ENCODE measurements around the gene KCNE3. TPM values are rescaled to one million over a fixed set of nuclear protein-coding genes. Genes with fewer than 3 reads are reported as not detected.
A peak's percentile ranks its signal among the peaks of the same experiment; 100 is the strongest.

KCNE3 gene
- total RNA-seq, 1 donor from 2014 or later, result 0.59 TPM

DNA sequence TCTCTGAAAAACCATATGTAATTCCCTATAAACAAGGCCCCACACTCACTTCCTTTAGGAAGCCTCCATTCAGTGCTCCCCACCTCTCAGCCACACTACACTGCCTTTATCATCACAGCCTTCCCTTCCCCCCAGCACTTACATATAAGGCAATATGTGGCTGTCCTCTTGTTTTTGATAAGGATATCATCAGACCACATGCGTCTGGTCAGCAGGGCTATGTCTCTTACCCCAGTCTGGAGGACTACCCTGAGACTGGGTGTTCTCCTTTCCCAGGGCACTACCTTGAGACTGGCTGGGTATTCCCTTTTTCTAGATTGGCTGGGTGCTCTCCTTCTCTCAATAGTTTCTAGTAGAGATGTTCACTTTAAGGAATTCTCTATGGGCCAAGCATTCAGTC, 7.8 kb downstream of the KCNE3 start:
- Histone ChIP-seq H3K4me3 (ENCODE audit: insufficient read depth, low read depth, low read length) (no peak overlapping the region), H3K9me3 (ENCODE audit: insufficient read depth, low read depth, low read length) (no peaks in the 10 kb centered on the region), H3K4me2 (ENCODE audit: low read length) (no peak overlapping the region), H4K20me1 (ENCODE audit: insufficient read depth, low read length) (no peaks in the 10 kb centered on the region), H3K9ac (ENCODE audit: low read length) (no peak overlapping the region), H3K36me3 (ENCODE audit: insufficient read depth, low read length) (no peaks in the 10 kb centered on the region), H3K4me1 (ENCODE audit: insufficient read depth, low read length) (no peaks in the 10 kb centered on the region), H3K27me3 (ENCODE audit: insufficient read depth, low read length) (no peaks in the 10 kb centered on the region), H3K27ac (ENCODE audit: low read depth, low read length) (no peak overlapping the region), H3K79me2 (ENCODE audit: insufficient read depth, low read length) (no peaks in the 10 kb centered on the region), H2AFZ (ENCODE audit: low read depth, low read length) (no peak overlapping the region)
- no peaks in the 10 kb centered on the region for H3K4me1 Mint-ChIP-seq (ENCODE audit: low read depth, unreplicated experiment)
- H3K4me3 Mint-ChIP-seq (ENCODE audit: unreplicated experiment), result no peak overlapping the region
- TF ChIP-seq EZH2 (IDR thresholded peaks at IDR 0.05; ENCODE audit: insufficient read depth, low read length), result no peak
- no peak overlapping the region for H3K27ac Mint-ChIP-seq (ENCODE audit: unreplicated experiment)
- peaks cover 20% of the 10 kb centered on the region for H3K27me3 Mint-ChIP-seq (ENCODE audit: low read depth, unreplicated experiment)
- FAIRE-seq (no peak), DNase-seq (ENCODE audit: low read depth) (no peak)
- peaks cover 1% of the 10 kb centered on the region for H3K36me3 Mint-ChIP-seq (ENCODE audit: low read depth, unreplicated experiment)
- peaks cover 3% of the 10 kb centered on the region for H3K9me3 Mint-ChIP-seq (ENCODE audit: unreplicated experiment)

GRCh38 chr11:74457356-74457755, 10.0 kb downstream of the KCNE3 start:
- peaks cover 1% of the 10 kb centered on the region for H3K36me3 Mint-ChIP-seq (ENCODE audit: low read depth, unreplicated experiment)
- no peak for DNase-seq (ENCODE audit: low read depth)
- no peak for FAIRE-seq
- no peak overlapping the region for H3K4me2 ChIP-seq (ENCODE audit: low read length)
- peaks cover 3% of the 10 kb centered on the region for H3K9me3 Mint-ChIP-seq (ENCODE audit: unreplicated experiment)
- H3K4me1 ChIP-seq (ENCODE audit: insufficient read depth, low read length), result no peaks in the 10 kb centered on the region
- TF ChIP-seq, protein P1, sequence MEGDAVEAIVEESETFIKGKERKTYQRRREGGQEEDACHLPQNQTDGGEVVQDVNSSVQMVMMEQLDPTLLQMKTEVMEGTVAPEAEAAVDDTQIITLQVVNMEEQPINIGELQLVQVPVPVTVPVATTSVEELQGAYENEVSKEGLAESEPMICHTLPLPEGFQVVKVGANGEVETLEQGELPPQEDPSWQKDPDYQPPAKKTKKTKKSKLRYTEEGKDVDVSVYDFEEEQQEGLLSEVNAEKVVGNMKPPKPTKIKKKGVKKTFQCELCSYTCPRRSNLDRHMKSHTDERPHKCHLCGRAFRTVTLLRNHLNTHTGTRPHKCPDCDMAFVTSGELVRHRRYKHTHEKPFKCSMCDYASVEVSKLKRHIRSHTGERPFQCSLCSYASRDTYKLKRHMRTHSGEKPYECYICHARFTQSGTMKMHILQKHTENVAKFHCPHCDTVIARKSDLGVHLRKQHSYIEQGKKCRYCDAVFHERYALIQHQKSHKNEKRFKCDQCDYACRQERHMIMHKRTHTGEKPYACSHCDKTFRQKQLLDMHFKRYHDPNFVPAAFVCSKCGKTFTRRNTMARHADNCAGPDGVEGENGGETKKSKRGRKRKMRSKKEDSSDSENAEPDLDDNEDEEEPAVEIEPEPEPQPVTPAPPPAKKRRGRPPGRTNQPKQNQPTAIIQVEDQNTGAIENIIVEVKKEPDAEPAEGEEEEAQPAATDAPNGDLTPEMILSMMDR (IDR thresholded peaks at IDR 0.05; ENCODE audit: insufficient read depth, low read depth, low read length), result no peak
- no peak for TF ChIP-seq EZH2 (IDR thresholded peaks at IDR 0.05; ENCODE audit: insufficient read depth, low read length)
- H3K4me1 Mint-ChIP-seq (ENCODE audit: low read depth, unreplicated experiment), result no peaks in the 10 kb centered on the region
- no peak overlapping the region for H3K4me3 ChIP-seq (ENCODE audit: insufficient read depth, low read depth, low read length)
- no peak overlapping the region for H3K27ac ChIP-seq (ENCODE audit: low read depth, low read length)
- H3K9ac ChIP-seq (ENCODE audit: low read length), result no peak overlapping the region
- no peak overlapping the region for H3K27ac Mint-ChIP-seq (ENCODE audit: unreplicated experiment)
- no peak overlapping the region for H2AFZ ChIP-seq (ENCODE audit: low read depth, low read length)
- H3K27me3 ChIP-seq (ENCODE audit: insufficient read depth, low read length), result no peaks in the 10 kb centered on the region
- no peak overlapping the region for H3K4me3 Mint-ChIP-seq (ENCODE audit: unreplicated experiment)
- H4K20me1 ChIP-seq (ENCODE audit: insufficient read depth, low read length), result no peaks in the 10 kb centered on the region
- H3K79me2 ChIP-seq (ENCODE audit: insufficient read depth, low read length), result no peaks in the 10 kb centered on the region
- peaks cover 12% of the 10 kb centered on the region for H3K27me3 Mint-ChIP-seq (ENCODE audit: low read depth, unreplicated experiment)
- H3K9me3 ChIP-seq (ENCODE audit: insufficient read depth, low read depth, low read length), result no peaks in the 10 kb centered on the region
- no peaks in the 10 kb centered on the region for H3K36me3 ChIP-seq (ENCODE audit: insufficient read depth, low read length)

DNA sequence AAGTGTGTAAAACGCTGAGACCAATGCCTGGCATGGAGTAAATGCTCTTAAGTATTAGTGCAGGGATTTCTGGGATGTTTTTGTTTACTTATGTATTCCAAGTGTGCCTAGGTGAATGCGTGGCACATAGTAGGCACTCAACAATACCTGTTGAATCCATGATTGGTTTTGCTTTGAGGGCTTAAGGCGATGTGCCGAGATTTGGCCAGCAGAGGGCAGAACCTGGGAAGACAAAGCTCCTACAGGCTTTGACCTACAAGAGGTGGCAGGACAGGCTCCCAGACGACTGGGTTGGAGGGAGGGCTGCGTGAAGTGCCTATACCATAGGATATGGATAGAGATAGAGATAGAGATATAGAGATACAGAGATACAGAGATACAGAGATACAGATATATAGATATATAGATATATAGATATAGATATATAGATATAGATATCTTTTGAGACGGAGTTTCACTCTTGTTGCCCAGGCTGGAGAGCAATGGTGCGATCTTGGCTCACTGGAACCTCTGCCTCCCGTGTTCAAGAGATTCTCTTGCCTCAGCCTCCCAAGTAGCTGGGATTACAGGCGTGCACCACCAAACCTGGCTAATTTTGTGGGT, 13.9 kb downstream of the KCNE3 start:
- Histone ChIP-seq H3K27ac (ENCODE audit: low read depth, low read length) (no peak overlapping the region), H4K20me1 (ENCODE audit: insufficient read depth, low read length) (no peaks in the 10 kb centered on the region), H3K36me3 (ENCODE audit: insufficient read depth, low read length) (no peaks in the 10 kb centered on the region), H3K9ac (ENCODE audit: low read length) (no peak overlapping the region), H3K4me3 (ENCODE audit: insufficient read depth, low read depth, low read length) (no peak overlapping the region), H3K4me2 (ENCODE audit: low read length) (no peak overlapping the region), H3K4me1 (ENCODE audit: insufficient read depth, low read length) (peaks cover 9% of the 10 kb centered on the region), H3K27me3 (ENCODE audit: insufficient read depth, low read length) (no peaks in the 10 kb centered on the region), H3K9me3 (ENCODE audit: insufficient read depth, low read depth, low read length) (no peaks in the 10 kb centered on the region), H2AFZ (ENCODE audit: low read depth, low read length) (no peak overlapping the region), H3K79me2 (ENCODE audit: insufficient read depth, low read length) (no peaks in the 10 kb centered on the region)
- Mint-ChIP-seq H3K9me3 (ENCODE audit: unreplicated experiment) (no peaks in the 10 kb centered on the region), H3K4me3 (ENCODE audit: unreplicated experiment) (no peak overlapping the region), H3K36me3 (ENCODE audit: low read depth, unreplicated experiment) (peaks cover 1% of the 10 kb centered on the region), H3K27me3 (ENCODE audit: low read depth, unreplicated experiment) (peaks cover 14% of the 10 kb centered on the region), H3K4me1 (ENCODE audit: low read depth, unreplicated experiment) (no peaks in the 10 kb centered on the region), H3K27ac (ENCODE audit: unreplicated experiment) (no peak overlapping the region)
- no peak for FAIRE-seq
- DNase-seq (ENCODE audit: low read depth), result peak; percentile 33
- no peak for TF ChIP-seq EZH2 (IDR thresholded peaks at IDR 0.05; ENCODE audit: insufficient read depth, low read length)
- TF ChIP-seq, protein P1 (IDR thresholded peaks at IDR 0.05; ENCODE audit: insufficient read depth, low read depth, low read length), result peak; percentile 83

Data from astrocyte (in vitro differentiated cells and primary cell).